ENCODE data around the gene MACROH2A2.

DNA sequence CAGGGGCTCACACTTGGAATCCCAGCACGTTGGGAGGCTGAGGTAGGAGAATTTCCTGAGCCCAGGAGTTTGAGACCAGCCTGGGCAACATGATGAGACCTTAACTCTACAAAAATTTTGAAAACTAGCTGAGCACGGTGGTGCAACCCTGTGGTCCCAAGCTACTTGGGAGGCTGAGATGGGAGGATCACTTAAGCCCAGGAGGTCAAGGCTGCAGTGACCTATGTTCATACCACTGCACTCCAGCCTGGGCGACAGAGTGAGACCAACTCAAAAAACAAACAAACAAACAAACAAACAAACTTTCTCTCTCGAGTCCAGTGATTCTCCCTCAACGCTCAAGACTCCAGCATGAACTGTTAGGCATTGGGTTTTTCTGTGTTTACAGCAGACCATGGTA is 95.9 kb downstream of the MACROH2A2 start:
- TF ChIP-seq TARDBP (IDR thresholded peaks at IDR 0.05): no peak
- no peak for TF ChIP-seq SUZ12 (IDR thresholded peaks at IDR 0.05)

All from HEK293T (cell line).